Neutrophil (primary cell): Measurements from ENCODE around the gene CACNA2D2.

ENCODE experiments used
- H3K27ac ChIP-seq: fragments of 200-600 bp; sonication (generic); 2 replicates; pipeline ENCODE4 v1.5.1; 2016; ENCODE audit warnings: mild to moderate bottlenecking, moderate library complexity
- H3K27me3 ChIP-seq: fragments of 200-600 bp; sonication (generic); 2 replicates; pipeline ENCODE4 v1.6.0; 2016; ENCODE audit warnings: mild to moderate bottlenecking
- H3K36me3 ChIP-seq: fragments of 200-600 bp; sonication (generic); 2 replicates; pipeline ENCODE4 v1.5.1; 2017
- H3K4me1 ChIP-seq, 2 experiments: fragments of 200-600 bp in 1 of 2; sonication (generic) in 1 of 2; 1 replicate in 1 of 2; 2 replicates in 1 of 2; pipeline versions ENCODE4 v1.5.1 to v1.6.1; 2013 to 2016; ENCODE audit warnings: low read depth in 1 of 2, low read length in 1 of 2, mild to moderate bottlenecking in 1 of 2, moderate library complexity in 1 of 2; ENCODE audit not compliant: control insufficient read depth in 1 of 2, insufficient read depth in 1 of 2
- H3K4me3 ChIP-seq, 2 experiments: fragments of 200-600 bp in 1 of 2; sonication (generic) in 1 of 2; 1 replicate in 1 of 2; 2 replicates in 1 of 2; pipeline ENCODE4 v1.5.1; 2013 to 2016; ENCODE audit warnings: low read depth in 1 of 2, low read length in 1 of 2, mild to moderate bottlenecking in 1 of 2, moderate library complexity in 1 of 2
- H3K9me3 ChIP-seq: fragments of 200-600 bp; sonication (generic); 2 replicates; pipeline ENCODE4 v1.5.1; 2016
- TF ChIP-seq, protein P1 (sequence below): fragments of 200-600 bp; sonication (generic); IDR thresholded peaks from 2 replicates; pipeline ENCODE4 v1.5.1; 2016; ENCODE audit warnings: antibody characterized with exemption

The CACNA2D2 gene

DNA sequence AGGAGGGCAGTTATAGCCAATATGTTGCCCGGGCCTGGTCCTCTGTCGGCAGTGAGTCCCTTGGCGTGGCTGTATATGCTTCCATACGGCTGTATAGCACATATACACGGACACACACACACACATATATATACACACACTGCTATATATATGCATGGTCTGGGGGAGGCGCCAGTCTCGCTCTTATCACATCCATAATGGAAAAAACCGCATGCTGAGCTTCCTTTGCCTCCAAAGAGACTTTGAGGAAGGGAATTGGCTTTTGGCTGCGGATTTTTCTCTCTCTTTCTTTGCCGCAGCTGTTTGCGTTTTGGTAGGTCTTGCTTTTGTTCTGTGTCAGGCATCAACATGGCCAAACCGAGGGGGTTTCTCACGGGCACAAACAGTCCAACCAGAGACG lies 132.8 kb downstream of the CACNA2D2 start:
- Histone ChIP-seq H3K27me3 (peaks cover 32% of the 10 kb centered on the region), H3K36me3 (no peaks in the 10 kb centered on the region), H3K9me3 (no peaks in the 10 kb centered on the region), H3K4me3 (no peak overlapping the region), H3K4me1 (peaks cover 2 to 3% of the 10 kb centered on the region in 2 experiments), H3K27ac (no peak overlapping the region)
- TF ChIP-seq, protein P1, sequence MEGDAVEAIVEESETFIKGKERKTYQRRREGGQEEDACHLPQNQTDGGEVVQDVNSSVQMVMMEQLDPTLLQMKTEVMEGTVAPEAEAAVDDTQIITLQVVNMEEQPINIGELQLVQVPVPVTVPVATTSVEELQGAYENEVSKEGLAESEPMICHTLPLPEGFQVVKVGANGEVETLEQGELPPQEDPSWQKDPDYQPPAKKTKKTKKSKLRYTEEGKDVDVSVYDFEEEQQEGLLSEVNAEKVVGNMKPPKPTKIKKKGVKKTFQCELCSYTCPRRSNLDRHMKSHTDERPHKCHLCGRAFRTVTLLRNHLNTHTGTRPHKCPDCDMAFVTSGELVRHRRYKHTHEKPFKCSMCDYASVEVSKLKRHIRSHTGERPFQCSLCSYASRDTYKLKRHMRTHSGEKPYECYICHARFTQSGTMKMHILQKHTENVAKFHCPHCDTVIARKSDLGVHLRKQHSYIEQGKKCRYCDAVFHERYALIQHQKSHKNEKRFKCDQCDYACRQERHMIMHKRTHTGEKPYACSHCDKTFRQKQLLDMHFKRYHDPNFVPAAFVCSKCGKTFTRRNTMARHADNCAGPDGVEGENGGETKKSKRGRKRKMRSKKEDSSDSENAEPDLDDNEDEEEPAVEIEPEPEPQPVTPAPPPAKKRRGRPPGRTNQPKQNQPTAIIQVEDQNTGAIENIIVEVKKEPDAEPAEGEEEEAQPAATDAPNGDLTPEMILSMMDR, result no peak

DNA sequence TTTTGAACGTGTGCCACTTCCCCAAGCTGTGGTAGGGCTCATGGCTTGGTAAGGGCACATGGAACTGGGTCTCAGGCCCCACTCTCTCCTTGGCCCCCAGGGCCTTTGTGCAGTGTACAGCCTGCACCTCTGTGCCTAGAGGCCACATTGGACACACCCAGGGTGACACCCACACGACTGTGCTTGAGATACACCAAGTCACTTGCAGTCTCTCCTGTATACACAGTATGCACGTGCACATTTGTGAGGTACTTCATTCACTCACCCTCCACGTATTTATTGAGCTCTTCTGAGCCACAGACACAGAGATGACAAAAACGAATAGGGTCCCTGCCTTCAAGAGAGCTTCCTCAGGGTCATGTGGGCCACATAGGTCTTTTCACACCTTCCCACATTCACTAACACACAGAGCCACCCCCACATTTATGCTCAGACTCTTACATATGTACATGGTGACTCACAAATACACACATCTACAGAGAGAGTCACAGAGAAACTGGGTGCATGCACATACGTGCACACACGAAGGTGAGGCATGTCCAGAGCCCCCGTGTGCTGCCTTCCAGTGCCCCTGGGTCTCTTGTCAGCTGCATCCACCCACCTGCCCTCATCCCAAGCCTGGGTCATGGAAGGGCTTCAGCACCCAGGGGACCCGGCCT lies 134.3 kb downstream of the CACNA2D2 start:
- TF ChIP-seq, protein P1, result no peak
- no peaks in the 10 kb centered on the region for H3K9me3 ChIP-seq
- no peak overlapping the region for H3K4me3 ChIP-seq
- H3K4me1 ChIP-seq, result peaks cover 11 to 16% of the 10 kb centered on the region in 2 experiments
- H3K27ac ChIP-seq, result no peak overlapping the region
- H3K27me3 ChIP-seq, result peaks cover 36% of the 10 kb centered on the region
- no peaks in the 10 kb centered on the region for H3K36me3 ChIP-seq

DNA sequence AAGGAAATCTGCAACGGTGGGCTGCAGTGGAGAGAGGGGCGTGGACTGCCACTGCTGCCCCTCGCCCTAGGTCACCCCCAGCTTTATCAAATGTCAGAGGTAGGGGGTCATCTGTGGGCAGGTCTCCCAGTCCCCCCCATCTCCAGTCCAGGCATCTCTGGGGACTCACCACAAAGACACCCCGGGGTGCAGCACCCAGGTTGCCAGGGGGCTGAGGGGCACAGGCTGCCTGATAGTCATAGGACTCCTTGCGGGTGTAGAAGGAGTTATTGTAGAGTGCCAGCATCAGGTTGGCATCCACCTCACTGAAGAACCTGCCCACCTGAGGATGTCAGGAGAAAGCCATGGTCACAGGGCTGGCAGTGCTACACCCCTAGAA lies 137.6 kb downstream of the CACNA2D2 start:
- Histone ChIP-seq H3K36me3 (no peaks in the 10 kb centered on the region), H3K27me3 (peaks cover 34% of the 10 kb centered on the region), H3K4me1 (peaks cover 16% of the 10 kb centered on the region in 2 experiments), H3K9me3 (no peaks in the 10 kb centered on the region), H3K4me3 (peak overlapping the region; percentile 79), H3K27ac (no peak overlapping the region)
- TF ChIP-seq, protein P1, result no peak

DNA sequence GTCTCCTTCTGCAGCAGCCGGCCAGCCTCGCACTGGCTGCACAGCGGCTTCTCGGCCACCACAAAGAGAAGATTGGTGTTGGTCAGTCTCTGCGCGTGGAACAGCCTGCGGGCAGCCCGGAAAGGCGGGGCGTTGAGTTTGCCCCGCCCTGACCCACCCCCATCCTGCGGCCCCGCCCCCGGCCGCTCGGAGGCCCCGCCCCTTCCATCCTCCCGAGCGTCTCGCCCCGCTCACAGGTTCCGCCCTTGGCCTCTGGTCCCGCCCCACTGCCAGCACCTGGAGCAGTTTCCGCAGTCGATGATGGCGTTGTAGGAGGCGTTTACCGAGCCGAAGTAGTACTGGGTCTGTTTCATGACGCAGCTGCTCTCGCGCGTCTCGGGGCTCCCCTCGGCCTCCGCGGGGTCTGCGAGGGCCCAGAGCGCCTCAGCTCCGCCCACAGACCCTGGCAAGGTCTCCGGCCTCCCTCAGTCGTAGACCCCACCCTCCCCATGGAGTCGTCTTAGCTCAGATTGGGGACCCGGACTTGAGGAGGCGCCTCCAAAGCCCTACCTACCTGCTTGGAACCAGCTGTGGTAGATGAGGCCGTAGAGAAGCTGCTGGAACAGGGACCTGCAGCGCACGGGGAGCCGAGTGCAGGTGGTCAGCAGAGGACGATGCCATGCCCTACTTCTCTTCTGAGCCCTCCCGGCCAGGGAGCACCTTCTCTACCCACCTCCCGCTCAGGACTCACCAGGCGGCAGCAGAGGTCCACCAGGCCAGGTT lies 138.2 kb downstream of the CACNA2D2 start:
- Histone ChIP-seq H3K36me3 (no peaks in the 10 kb centered on the region), H3K4me1 (peaks cover 16% of the 10 kb centered on the region in 2 experiments), H3K27ac (peak overlapping the region; percentile 60), H3K27me3 (peaks cover 29% of the 10 kb centered on the region), H3K4me3 (peak overlapping the region; percentile 79), H3K9me3 (no peaks in the 10 kb centered on the region)
- TF ChIP-seq, protein P1, result peak; percentile 37

GRCh38 chr3:50364573-50365079 lies 138.8 kb downstream of the CACNA2D2 start:
- H3K27me3 ChIP-seq, result peaks cover 29% of the 10 kb centered on the region
- no peaks in the 10 kb centered on the region for H3K36me3 ChIP-seq
- no peaks in the 10 kb centered on the region for H3K9me3 ChIP-seq
- TF ChIP-seq, protein P1, result no peak
- H3K27ac ChIP-seq, result peak overlapping the region; percentile 60
- peaks cover 20% of the 10 kb centered on the region in 2 experiments for H3K4me1 ChIP-seq
- peak overlapping the region in 1 of 2 experiments; percentile 79 for H3K4me3 ChIP-seq
